ENCODE results near the gene FAM234A. TPM values are rescaled to one million over a fixed set of nuclear protein-coding genes. Genes with fewer than 3 reads are reported as not detected.

Gene FAM234A
- total RNA-seq, 2 donors from 2014 or later, result 20.8 to 21.2 TPM

GRCh38 chr16:284204-285120 is 49.8 kb downstream of the FAM234A start:
- H3K4me3 Mint-ChIP-seq, result no peak overlapping the region
- ATAC-seq (no peak), DNase-seq (no peak)
- H3K36me3 Mint-ChIP-seq (ENCODE audit: low read depth), result peaks cover 2% of the 10 kb centered on the region
- no peaks in the 10 kb centered on the region for H3K27me3 Mint-ChIP-seq
- no peak overlapping the region for H3K27ac Mint-ChIP-seq
- no peaks in the 10 kb centered on the region for H3K9me3 ChIP-seq (ENCODE audit: control insufficient read depth, low read length, poor library complexity, severe bottlenecking)
- H3K4me1 Mint-ChIP-seq, result peaks cover 3% of the 10 kb centered on the region

- no peaks in the 10 kb centered on the region for H3K27me3 Mint-ChIP-seq
- DNase-seq, result no peak
- H3K4me3 Mint-ChIP-seq, result no peak overlapping the region
- ATAC-seq, result no peak
- H3K4me1 Mint-ChIP-seq, result peaks cover 3% of the 10 kb centered on the region
- H3K36me3 Mint-ChIP-seq (ENCODE audit: low read depth), result peaks cover 2% of the 10 kb centered on the region
- no peaks in the 10 kb centered on the region for H3K9me3 ChIP-seq (ENCODE audit: control insufficient read depth, low read length, poor library complexity, severe bottlenecking)
- H3K27ac Mint-ChIP-seq, result no peak overlapping the region
Measured at GRCh38 chr16:285146-286055, 50.8 kb downstream of the FAM234A start.

GRCh38 chr16:286491-287297 is 52.1 kb downstream of the FAM234A start:
- DNase-seq, result no peak
- no peaks in the 10 kb centered on the region for H3K9me3 ChIP-seq (ENCODE audit: control insufficient read depth, low read length, poor library complexity, severe bottlenecking)
- ATAC-seq, result no peak
- H3K36me3 Mint-ChIP-seq (ENCODE audit: low read depth), result peaks cover 2% of the 10 kb centered on the region
- no peaks in the 10 kb centered on the region for H3K4me1 Mint-ChIP-seq
- H3K4me3 Mint-ChIP-seq, result no peak overlapping the region
- H3K27ac Mint-ChIP-seq, result no peak overlapping the region
- H3K27me3 Mint-ChIP-seq, result no peaks in the 10 kb centered on the region

- H3K27ac Mint-ChIP-seq, result no peak overlapping the region
- ATAC-seq, result no peak
- H3K36me3 Mint-ChIP-seq (ENCODE audit: low read depth), result peaks cover 2% of the 10 kb centered on the region
Measured at GRCh38 chr16:287298-287811, 52.7 kb downstream of the FAM234A start.

GRCh38 chr16:287981-288920 is 53.6 kb downstream of the FAM234A start:
- peak overlapping the region; percentile 54 for H3K4me3 Mint-ChIP-seq
- H3K27me3 Mint-ChIP-seq, result no peaks in the 10 kb centered on the region
- H3K9me3 ChIP-seq (ENCODE audit: control insufficient read depth, low read length, poor library complexity, severe bottlenecking), result no peaks in the 10 kb centered on the region
- H3K4me1 Mint-ChIP-seq, result no peaks in the 10 kb centered on the region
- DNase-seq, result no peak
- ATAC-seq, result no peak
- no peak overlapping the region for H3K27ac Mint-ChIP-seq
- H3K36me3 Mint-ChIP-seq (ENCODE audit: low read depth), result peaks cover 2% of the 10 kb centered on the region

More at GRCh38 chr16:287298-287811, 52.7 kb downstream of the FAM234A start:
- no peak for DNase-seq
- no peaks in the 10 kb centered on the region for H3K4me1 Mint-ChIP-seq
- H3K9me3 ChIP-seq (ENCODE audit: control insufficient read depth, low read length, poor library complexity, severe bottlenecking), result no peaks in the 10 kb centered on the region
- no peaks in the 10 kb centered on the region for H3K27me3 Mint-ChIP-seq
- H3K4me3 Mint-ChIP-seq, result no peak overlapping the region

- H3K27me3 Mint-ChIP-seq, result no peaks in the 10 kb centered on the region
- H3K4me3 Mint-ChIP-seq, result no peak overlapping the region
- ATAC-seq (no peak), DNase-seq (no peak)
- H3K4me1 Mint-ChIP-seq, result no peaks in the 10 kb centered on the region
- H3K27ac Mint-ChIP-seq, result no peak overlapping the region
- H3K9me3 ChIP-seq (ENCODE audit: control insufficient read depth, low read length, poor library complexity, severe bottlenecking), result no peaks in the 10 kb centered on the region
- peaks cover 2% of the 10 kb centered on the region for H3K36me3 Mint-ChIP-seq (ENCODE audit: low read depth)
Measured at GRCh38 chr16:289395-289997, 54.9 kb downstream of the FAM234A start.

- H3K36me3 Mint-ChIP-seq (ENCODE audit: low read depth), result peaks cover 2% of the 10 kb centered on the region
- DNase-seq, result no peak
- ATAC-seq, result no peak
Measured at GRCh38 chr16:290015-290680, 55.5 kb downstream of the FAM234A start.

GRCh38 chr16:290681-291405 is 56.2 kb downstream of the FAM234A start:
- ATAC-seq (no peak), DNase-seq (no peak)
- no peaks in the 10 kb centered on the region for H3K9me3 ChIP-seq (ENCODE audit: control insufficient read depth, low read length, poor library complexity, severe bottlenecking)
- peaks cover 2% of the 10 kb centered on the region for H3K36me3 Mint-ChIP-seq (ENCODE audit: low read depth)
- H3K27ac Mint-ChIP-seq, result no peak overlapping the region
- no peaks in the 10 kb centered on the region for H3K4me1 Mint-ChIP-seq
- H3K4me3 Mint-ChIP-seq, result no peak overlapping the region
- no peaks in the 10 kb centered on the region for H3K27me3 Mint-ChIP-seq

More at GRCh38 chr16:290015-290680, 55.5 kb downstream of the FAM234A start:
- Mint-ChIP-seq H3K27me3 (no peaks in the 10 kb centered on the region), H3K27ac (no peak overlapping the region), H3K4me1 (no peaks in the 10 kb centered on the region), H3K4me3 (no peak overlapping the region)
- H3K9me3 ChIP-seq (ENCODE audit: control insufficient read depth, low read length, poor library complexity, severe bottlenecking), result no peaks in the 10 kb centered on the region

- no peak for ATAC-seq
- H3K36me3 Mint-ChIP-seq (ENCODE audit: low read depth), result no peaks in the 10 kb centered on the region
Measured at GRCh38 chr16:291539-291938, 56.9 kb downstream of the FAM234A start.

GRCh38 chr16:293043-293775 is 58.6 kb downstream of the FAM234A start:
- no peaks in the 10 kb centered on the region for H3K4me1 Mint-ChIP-seq
- no peaks in the 10 kb centered on the region for H3K27me3 Mint-ChIP-seq
- no peak overlapping the region for H3K4me3 Mint-ChIP-seq
- DNase-seq, result no peak
- no peaks in the 10 kb centered on the region for H3K36me3 Mint-ChIP-seq (ENCODE audit: low read depth)
- no peak for ATAC-seq
- no peak overlapping the region for H3K27ac Mint-ChIP-seq
- no peaks in the 10 kb centered on the region for H3K9me3 ChIP-seq (ENCODE audit: control insufficient read depth, low read length, poor library complexity, severe bottlenecking)

More at GRCh38 chr16:291539-291938, 56.9 kb downstream of the FAM234A start:
- no peaks in the 10 kb centered on the region for H3K4me1 Mint-ChIP-seq
- H3K4me3 Mint-ChIP-seq, result no peak overlapping the region
- no peaks in the 10 kb centered on the region for H3K9me3 ChIP-seq (ENCODE audit: control insufficient read depth, low read length, poor library complexity, severe bottlenecking)
- H3K27me3 Mint-ChIP-seq, result no peaks in the 10 kb centered on the region
- no peak overlapping the region for H3K27ac Mint-ChIP-seq
- DNase-seq, result no peak

Data from T-helper 17 cell (primary cell).